AG09309 (cell line): ENCODE results near the gene FAM98A.

Experiments used
- DNase-seq: peaks from one replicate; pipeline ENCODE4 v3.0.0-alpha.2; 2010; ENCODE audit warnings: low read depth
- H3K4me3 ChIP-seq: 2 replicates; pipeline ENCODE4 v1.5.1; 2011; ENCODE audit warnings: mild to moderate bottlenecking, low read depth, low read length, moderate library complexity; ENCODE audit not compliant: control insufficient read depth
- TF ChIP-seq, protein P1 (sequence below): IDR thresholded peaks from 2 replicates; pipeline ENCODE4 v1.5.1; 2011; ENCODE audit warnings: mild to moderate bottlenecking, low read depth, low read length, inconsistent platforms; ENCODE audit not compliant: insufficient read depth, control insufficient read depth; ENCODE audit errors: missing control alignments

FAM98A gene

GRCh38 chr2:33614190-33614589 lies 15.1 kb upstream of the FAM98A start:
- no peak for DNase-seq
- H3K4me3 ChIP-seq: no peak overlapping the region
- TF ChIP-seq, protein P1, sequence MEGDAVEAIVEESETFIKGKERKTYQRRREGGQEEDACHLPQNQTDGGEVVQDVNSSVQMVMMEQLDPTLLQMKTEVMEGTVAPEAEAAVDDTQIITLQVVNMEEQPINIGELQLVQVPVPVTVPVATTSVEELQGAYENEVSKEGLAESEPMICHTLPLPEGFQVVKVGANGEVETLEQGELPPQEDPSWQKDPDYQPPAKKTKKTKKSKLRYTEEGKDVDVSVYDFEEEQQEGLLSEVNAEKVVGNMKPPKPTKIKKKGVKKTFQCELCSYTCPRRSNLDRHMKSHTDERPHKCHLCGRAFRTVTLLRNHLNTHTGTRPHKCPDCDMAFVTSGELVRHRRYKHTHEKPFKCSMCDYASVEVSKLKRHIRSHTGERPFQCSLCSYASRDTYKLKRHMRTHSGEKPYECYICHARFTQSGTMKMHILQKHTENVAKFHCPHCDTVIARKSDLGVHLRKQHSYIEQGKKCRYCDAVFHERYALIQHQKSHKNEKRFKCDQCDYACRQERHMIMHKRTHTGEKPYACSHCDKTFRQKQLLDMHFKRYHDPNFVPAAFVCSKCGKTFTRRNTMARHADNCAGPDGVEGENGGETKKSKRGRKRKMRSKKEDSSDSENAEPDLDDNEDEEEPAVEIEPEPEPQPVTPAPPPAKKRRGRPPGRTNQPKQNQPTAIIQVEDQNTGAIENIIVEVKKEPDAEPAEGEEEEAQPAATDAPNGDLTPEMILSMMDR: no peak

- H3K4me3 ChIP-seq: no peak overlapping the region
- no peak for DNase-seq
- TF ChIP-seq, protein P1: no peak
These were observed 8.8 kb upstream of the FAM98A start for GRCh38 chr2:33607905-33608304.

DNA sequence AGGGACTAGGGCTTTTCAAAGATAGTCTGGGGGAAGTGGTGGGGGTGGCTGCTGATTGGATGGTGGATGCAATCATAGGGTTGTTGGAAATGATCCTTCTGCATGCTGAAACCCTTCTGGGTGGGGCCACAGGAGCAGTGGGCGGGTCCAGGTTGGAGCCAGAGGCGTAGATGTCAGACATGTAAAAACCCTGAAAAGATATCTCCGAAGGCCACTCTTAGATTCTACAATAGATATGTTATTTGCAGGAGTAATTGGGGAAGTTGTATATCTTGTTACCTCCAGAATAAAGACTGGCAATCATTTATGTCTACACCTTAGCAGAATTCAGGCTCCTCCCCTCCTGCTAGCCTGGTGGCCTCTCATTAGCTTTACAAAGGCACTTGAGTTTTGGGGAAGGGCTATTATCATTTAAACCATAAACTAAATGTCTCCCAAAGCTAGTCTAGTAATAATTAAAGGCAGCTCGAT lies 8.2 kb upstream of the FAM98A start:
- no peak for DNase-seq
- no peak overlapping the region for H3K4me3 ChIP-seq
- TF ChIP-seq, protein P1: no peak

- H3K4me3 ChIP-seq: no peak overlapping the region
These were observed 7.5 kb upstream of the FAM98A start for GRCh38 chr2:33606622-33607021.

GRCh38 chr2:33606100-33606499 lies 7.0 kb upstream of the FAM98A start:
- TF ChIP-seq, protein P1: no peak
- no peak for DNase-seq
- H3K4me3 ChIP-seq: no peak overlapping the region

More at GRCh38 chr2:33606622-33607021, 7.5 kb upstream of the FAM98A start:
- TF ChIP-seq, protein P1: no peak
- DNase-seq: no peak

DNA sequence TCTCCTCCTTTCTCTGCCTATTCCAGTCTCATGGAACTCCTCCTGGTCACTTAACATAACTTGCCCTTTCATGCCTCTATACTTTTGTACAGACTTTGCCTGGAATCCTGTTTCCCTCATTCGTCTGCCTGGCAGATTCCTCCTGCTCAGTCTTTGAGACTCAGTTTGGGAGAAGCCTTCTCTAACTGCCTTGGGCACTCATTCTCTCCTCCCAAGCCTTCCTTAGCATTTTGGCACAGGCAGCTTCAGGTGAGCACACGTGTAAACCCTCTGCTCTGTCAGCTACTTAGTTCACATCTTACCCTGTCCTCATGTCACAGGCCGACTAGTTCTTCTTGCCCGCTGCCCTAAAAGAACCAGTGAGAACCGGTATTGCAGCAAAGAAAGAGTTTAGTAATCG lies 6.0 kb upstream of the FAM98A start:
- no peak for DNase-seq
- TF ChIP-seq, protein P1: no peak
- no peak overlapping the region for H3K4me3 ChIP-seq

- DNase-seq: no peak
- TF ChIP-seq, protein P1: no peak
- no peak overlapping the region for H3K4me3 ChIP-seq
These were observed 4.3 kb upstream of the FAM98A start for GRCh38 chr2:33603416-33603815.
